Small intestine (tissue), 7 donors: ENCODE measurements around the gene RXRB. TPM values are rescaled to one million over a fixed set of nuclear protein-coding genes. Genes with fewer than 3 reads are reported as not detected.

Experiments used
- DNase-seq, 2 donors: peaks; one replicate each; pipeline versions ENCODE4 v3.0.0 to v3.0.0-alpha.2; 2013
- FAIRE-seq: peaks from 2 replicates; lab custom pipeline; 2012; peaks lifted over from hg19 to GRCh38; lab: Jason Lieb, UNC
- H3K27ac ChIP-seq, 3 donors: one replicate each; pipeline ENCODE4 v1.5.1; 2013; ENCODE audit warnings: low read length in 2 of 3, mild to moderate bottlenecking in 2 of 3, control low read depth in 1 of 3, inconsistent platforms in 1 of 3, low read depth in 1 of 3, moderate library complexity in 1 of 3
- H3K27me3 ChIP-seq, 3 donors: one replicate each; pipeline ENCODE4 v1.6.1; 2013; ENCODE audit warnings: low read length in 3 of 3, inconsistent platforms in 1 of 3; ENCODE audit not compliant: control insufficient read depth in 3 of 3, insufficient read depth in 3 of 3
- H3K36me3 ChIP-seq, 3 donors: one replicate each; pipeline ENCODE4 v1.6.1; 2013; ENCODE audit warnings: low read length in 3 of 3, inconsistent platforms in 1 of 3, low read depth in 1 of 3, mild to moderate bottlenecking in 1 of 3, moderate library complexity in 1 of 3; ENCODE audit not compliant: control insufficient read depth in 3 of 3, insufficient read depth in 2 of 3
- H3K4me1 ChIP-seq, 3 donors: one replicate each; pipeline ENCODE4 v1.6.1; 2013; ENCODE audit warnings: low read length in 2 of 3, inconsistent platforms in 1 of 3, low read depth in 1 of 3, mild to moderate bottlenecking in 1 of 3, moderate library complexity in 1 of 3; ENCODE audit not compliant: control insufficient read depth in 3 of 3, insufficient read depth in 2 of 3
- H3K4me3 ChIP-seq, 3 donors: one replicate each; pipeline ENCODE4 v1.5.1; 2013; ENCODE audit warnings: low read length in 3 of 3, control low read depth in 1 of 3, inconsistent platforms in 1 of 3, low read depth in 1 of 3, mild to moderate bottlenecking in 1 of 3, moderate library complexity in 1 of 3
- H3K9me3 ChIP-seq, 2 donors: one replicate each; pipeline ENCODE4 v1.6.1; 2013; ENCODE audit warnings: low read depth in 1 of 2, low read length in 1 of 2; ENCODE audit not compliant: control insufficient read depth in 2 of 2, insufficient read depth in 1 of 2
- WGBS, 3 donors: extraction: QIAGEN DNeasy Blood & Tissue Kit; methylation state at CpG; one replicate each; pipeline ENCODE4 v1.1.7; 2013; 5-methylcytosine and 5-hydroxymethylcytosine counted together
- polyA plus RNA-seq, 4 donors: library from polyadenylated mRNA; stranded (reverse) in 3 of 4; unstranded in 1 of 4; fragments of 200-250 nt in 3 of 4; fragments of 120-200 nt in 1 of 4; gene quantifications; one replicate each; pipeline versions ENCODE4 v1.2.1 to v1.2.3, GENCODE V29; 2013
- donor health status: healthy with polysubstance abuse.
- donor health status: control.
- donor health status: control.
- donor health status: Bipolar disorder and iron deficiency.
- donor health status: healthy.

Gene RXRB
- polyA plus RNA-seq, 4 donors: 26.3 to 43.2 (median 30.8) TPM

DNA sequence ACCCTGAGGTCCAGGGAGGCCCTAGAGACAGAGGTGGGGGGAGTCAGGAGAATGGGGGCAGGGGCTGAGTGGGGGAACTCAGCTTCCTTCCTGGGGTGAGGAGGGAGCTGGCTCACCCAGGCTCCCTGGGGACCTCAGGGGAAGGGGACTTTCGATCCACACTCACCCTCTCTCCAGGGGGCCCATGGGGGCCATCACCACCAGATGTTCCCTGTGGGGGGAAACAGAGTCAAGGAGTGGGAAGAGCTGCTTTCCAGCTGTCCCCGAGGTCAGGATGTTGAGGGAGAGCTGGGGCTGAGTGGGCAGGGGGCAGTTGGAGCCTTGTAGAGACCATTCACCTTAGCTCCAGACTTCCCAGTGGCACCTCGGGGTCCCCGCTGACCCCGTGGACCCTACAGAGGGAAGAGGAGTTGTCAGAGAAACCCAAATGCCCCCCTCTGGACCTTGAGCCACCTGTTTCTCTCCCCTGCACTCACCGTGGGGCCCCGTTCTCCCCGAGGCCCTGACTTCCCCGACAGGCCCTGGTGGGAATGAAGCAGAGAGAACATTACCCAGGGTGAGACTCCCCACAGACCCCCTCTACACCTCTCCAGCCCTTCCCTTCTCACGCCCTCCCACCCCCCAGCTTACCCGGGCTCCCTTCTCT lies 26.8 kb downstream of the RXRB start:
- WGBS, 3 donors: 25 to 40% (median 34%) methylated on average over 9 to 11 of the region's 11 CpGs
- no peak for FAIRE-seq
- peaks cover 0 to 2% (median 0%) of the 10 kb centered on the region in 3 donors for H3K36me3 ChIP-seq

DNA sequence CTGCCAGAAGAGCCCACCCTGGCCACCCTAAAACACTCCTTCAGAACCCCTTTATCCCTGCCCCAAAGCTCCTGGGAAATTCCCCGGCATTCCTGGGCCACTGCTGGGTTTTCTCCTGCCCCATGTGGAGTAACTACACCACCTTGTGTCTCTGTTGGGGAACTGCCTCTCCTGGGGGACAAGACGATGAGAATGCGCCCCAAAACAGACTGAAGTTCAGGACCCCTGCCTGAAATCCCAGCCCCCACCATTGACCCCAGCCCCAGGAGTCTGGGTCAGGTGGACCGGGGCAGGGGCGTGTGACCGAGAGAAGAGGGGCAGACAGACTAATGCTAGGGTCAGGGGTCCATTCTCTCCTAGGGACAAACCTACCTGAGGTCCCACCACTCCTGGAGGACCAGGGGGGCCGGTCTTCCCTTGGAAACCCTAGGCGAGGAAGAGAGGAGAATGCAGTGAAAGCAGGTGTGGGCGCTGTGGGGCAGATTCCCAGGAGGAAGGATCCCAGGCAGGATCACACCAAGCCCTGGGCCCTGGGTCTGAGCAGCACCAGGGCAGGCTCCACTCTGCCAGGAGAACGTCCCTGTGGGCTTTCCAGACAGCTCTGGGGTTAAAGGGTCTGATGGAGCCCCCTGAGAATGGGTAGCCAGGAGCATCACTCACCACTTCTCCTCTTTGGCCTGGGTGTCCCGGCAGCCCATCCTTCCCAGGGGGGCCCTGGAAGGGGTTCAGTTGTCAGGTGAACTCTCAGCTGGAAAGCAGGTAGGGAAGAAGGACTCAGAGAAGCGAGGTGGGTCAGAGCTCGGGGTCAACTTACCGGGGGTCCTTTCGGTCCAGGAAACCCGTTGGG lies 27.6 kb downstream of the RXRB start:
- H3K27ac ChIP-seq: no peak overlapping the region
- peaks cover 0 to 18% (median 0%) of the 10 kb centered on the region in 3 donors for H3K4me1 ChIP-seq
- DNase-seq: peak; percentile 42 to 62
- FAIRE-seq: no peak
- H3K4me3 ChIP-seq: no peak overlapping the region
- no peaks in the 10 kb centered on the region for H3K27me3 ChIP-seq
- H3K36me3 ChIP-seq: peaks cover 0 to 2% (median 0%) of the 10 kb centered on the region in 3 donors
- H3K9me3 ChIP-seq: no peaks in the 10 kb centered on the region
- WGBS, 3 donors: 26 to 50% (median 28%) methylated on average over 16 of the region's 16 CpGs

More for the DNA sequence above, 26.8 kb downstream of the RXRB start:
- no peak overlapping the region for H3K4me3 ChIP-seq
- no peaks in the 10 kb centered on the region for H3K27me3 ChIP-seq
- no peaks in the 10 kb centered on the region for H3K9me3 ChIP-seq
- H3K4me1 ChIP-seq: peaks cover 0 to 18% (median 0%) of the 10 kb centered on the region in 3 donors
- no peak overlapping the region for H3K27ac ChIP-seq
- peak in 1 of 2 donors; percentile 35 for DNase-seq

DNA sequence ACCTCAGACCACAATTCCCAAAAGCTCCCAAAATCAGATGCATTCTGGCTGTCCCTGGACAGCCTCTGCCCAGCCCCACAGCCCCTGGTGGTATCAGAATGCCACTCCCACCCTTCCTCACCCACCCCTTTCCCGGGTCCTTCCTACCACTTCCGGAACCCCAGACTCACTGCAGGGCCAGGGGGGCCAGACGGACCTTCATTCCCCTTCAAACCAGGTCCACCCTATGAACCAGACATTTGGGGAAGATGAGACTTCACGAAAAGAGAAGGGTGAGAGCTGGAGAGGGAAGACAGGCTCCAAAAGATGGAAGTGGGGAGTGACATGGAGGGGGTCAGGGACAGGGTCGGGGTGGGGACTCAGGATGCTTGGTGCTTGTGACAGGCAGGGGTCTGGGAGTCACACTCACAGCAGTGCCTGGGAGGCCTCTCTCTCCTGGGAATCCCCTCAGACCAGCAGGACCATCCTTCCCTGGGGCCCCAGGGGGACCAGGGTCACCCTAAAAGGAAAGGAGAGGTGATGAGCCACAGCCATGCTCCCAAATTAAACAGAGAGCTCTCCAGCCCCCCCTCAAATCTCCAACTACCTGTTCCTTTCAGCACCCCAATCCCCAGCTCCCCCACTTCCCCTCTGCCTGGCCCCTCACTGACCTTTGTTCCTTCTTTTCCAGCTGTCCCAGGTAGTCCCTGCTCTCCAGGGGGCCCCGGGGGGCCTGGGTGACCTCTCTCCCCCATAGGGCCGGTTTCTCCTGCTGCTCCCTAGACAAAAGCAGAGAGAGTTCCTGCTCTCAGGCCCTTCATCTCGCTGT lies 28.4 kb downstream of the RXRB start:
- H3K4me1 ChIP-seq: peaks cover 0 to 18% (median 0%) of the 10 kb centered on the region in 3 donors
- no peak overlapping the region for H3K4me3 ChIP-seq
- no peaks in the 10 kb centered on the region for H3K9me3 ChIP-seq
- H3K27me3 ChIP-seq: no peaks in the 10 kb centered on the region
- H3K27ac ChIP-seq: no peak overlapping the region
- peaks cover 0 to 2% (median 0%) of the 10 kb centered on the region in 3 donors for H3K36me3 ChIP-seq
- 45 to 62% (median 47%) methylated on average over 8 of the region's 8 CpGs for WGBS, 3 donors
- peak in 1 of 2 donors; percentile 55 for DNase-seq
- no peak for FAIRE-seq

DNA sequence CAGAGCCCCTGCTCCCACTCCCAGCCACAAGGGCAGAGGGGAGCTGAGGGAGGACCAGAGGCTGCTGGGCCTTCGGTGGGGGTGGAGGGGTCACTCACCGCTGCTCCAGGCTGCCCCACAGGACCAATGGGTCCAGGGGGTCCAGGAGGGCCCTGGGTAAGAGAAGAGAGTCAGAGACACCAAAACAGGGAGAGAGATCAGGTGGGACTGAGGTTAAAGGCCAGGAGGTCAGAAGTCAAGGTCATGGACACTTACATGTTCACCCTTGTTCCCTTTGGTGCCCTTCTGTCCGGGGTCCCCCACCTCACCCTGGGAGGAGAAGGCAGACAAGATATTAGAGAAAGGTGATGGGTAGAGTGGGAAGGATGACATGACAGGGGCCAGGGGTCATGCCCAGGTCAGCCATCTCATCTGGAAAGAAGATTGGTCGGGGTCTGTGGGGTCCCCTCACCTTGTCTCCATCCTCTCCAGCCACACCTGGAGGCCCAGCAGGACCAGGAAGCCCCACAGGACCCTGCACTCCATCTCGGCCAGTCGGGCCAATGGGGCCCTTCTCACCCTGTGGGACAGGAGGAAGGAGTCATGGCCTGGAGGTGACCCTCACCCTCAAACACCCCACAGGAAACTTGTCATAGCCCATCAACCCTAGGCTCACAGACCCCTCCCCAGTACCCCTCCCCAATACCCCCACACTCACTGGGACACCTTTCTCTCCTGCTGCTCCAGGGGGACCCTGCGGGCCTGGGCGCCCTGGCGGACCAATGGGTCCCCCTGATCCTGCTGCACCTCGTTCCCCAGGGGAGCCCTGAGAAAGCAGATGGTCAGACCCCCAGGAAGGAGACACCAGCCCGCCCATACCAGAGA lies 29.2 kb downstream of the RXRB start:
- DNase-seq (no peak), FAIRE-seq (no peak)
- WGBS, 3 donors: 75 to 82% (median 80%) methylated on average over 10 to 11 of the region's 11 CpGs
- peaks cover 0 to 18% (median 0%) of the 10 kb centered on the region in 3 donors for H3K4me1 ChIP-seq
- H3K4me3 ChIP-seq: no peak overlapping the region
- H3K36me3 ChIP-seq: peaks cover 0 to 2% (median 0%) of the 10 kb centered on the region in 3 donors
- no peaks in the 10 kb centered on the region for H3K9me3 ChIP-seq
- H3K27ac ChIP-seq: no peak overlapping the region
- no peaks in the 10 kb centered on the region for H3K27me3 ChIP-seq

DNA sequence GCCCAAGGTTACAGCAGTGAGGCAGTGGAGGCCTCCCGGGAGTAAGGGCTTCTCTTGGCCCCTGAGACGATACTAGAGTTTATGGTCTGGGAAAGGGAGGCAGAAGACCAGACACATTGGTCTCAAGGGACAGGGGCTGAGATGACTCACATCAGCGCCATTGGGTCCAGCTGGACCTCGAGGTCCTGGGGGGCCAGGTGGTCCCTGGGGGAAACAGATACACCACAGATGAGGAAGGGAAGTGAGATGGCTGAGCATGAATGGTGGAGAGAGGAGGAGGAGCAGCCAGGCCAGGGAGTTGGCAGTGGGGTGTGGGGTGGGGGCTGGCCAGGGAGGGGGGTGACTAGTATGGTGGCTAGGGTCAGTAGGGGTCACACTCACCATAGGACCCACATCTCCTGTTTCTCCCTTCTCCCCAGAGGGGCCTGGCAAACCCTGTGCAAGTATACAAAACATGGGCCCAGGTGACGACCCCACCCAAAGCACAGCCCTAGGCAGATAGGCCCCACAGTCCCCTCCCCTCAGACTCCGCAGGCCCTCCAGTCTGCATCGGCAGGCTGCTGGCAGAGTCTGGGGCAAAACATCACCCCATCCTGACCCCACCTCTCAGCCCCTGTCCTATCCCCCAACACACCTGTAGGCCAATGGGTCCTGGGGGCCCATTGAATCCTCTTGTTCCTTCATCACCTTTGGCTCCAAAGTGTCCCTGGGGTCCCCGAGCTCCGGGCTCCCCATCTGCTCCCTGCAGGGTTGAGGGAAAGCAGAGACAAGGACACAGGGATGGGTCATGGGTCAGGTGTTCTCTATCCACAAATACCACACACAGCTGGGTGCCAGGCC lies 30.1 kb downstream of the RXRB start:
- no peak for FAIRE-seq
- Histone ChIP-seq H3K4me3 (no peak overlapping the region), H3K9me3 (no peaks in the 10 kb centered on the region), H3K27me3 (no peaks in the 10 kb centered on the region), H3K27ac (no peak overlapping the region), H3K4me1 (peaks cover 0 to 18% (median 0%) of the 10 kb centered on the region in 3 donors), H3K36me3 (peaks cover 0 to 2% (median 0%) of the 10 kb centered on the region in 3 donors)
- 67 to 77% (median 74%) methylated on average over 7 to 9 of the region's 9 CpGs for WGBS, 3 donors
- DNase-seq: peak in 1 of 2 donors; percentile 41

DNA sequence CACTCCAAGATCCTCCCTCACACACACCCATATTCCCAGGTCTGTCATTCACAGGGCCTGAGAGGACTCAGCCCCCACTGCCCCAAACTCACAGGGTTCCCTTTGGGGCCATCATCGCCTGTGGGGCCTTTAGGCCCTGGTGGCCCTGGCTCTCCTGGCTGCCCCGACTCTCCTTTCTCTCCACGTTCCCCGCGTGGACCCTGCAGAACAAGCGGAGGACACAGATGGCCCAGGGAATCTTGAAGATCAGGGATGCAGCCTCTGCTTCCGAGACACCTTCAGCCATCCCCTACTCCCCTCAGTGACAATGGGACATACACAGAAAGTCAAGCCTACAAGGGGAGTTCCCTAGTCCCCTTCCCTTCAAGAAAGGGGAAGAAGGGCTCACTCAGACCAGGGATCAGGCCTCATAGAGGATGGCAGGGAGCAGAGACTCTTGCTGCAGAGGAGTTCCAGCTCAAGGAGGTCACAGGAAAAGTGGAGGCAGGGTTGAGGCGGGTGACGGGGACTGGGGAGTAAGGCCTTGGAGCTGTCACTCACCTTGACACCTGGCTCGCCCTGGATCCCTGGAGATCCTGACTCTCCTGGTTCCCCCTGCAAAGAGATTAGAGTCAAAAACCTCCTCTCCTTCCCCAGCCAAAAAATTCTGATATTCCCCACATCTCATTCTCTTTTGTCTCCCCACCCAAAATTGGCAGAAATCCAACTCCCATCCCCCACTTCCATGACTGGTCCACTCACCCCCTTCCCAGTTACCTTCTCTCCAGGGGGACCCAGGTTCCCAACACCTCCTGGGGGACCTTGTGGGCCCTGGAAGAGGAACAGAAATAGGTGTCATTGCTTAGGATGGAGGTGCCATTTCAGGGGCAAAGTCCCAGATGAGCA lies 30.9 kb downstream of the RXRB start:
- Histone ChIP-seq H3K36me3 (peaks cover 0 to 2% (median 0%) of the 10 kb centered on the region in 3 donors), H3K27ac (no peak overlapping the region), H3K27me3 (peaks cover 0 to 2% (median 0%) of the 10 kb centered on the region in 3 donors), H3K4me1 (peaks cover 0 to 18% (median 0%) of the 10 kb centered on the region in 3 donors), H3K4me3 (no peak overlapping the region), H3K9me3 (no peaks in the 10 kb centered on the region)
- DNase-seq: no peak
- WGBS, 3 donors: 86 to 93% (median 92%) methylated on average over 10 of the region's 10 CpGs
- no peak for FAIRE-seq
